HG03521 (cell line): ENCODE results near the gene ATL2.
"Not testable (repeated sequence)": the region's sequence is repeated elsewhere in the genome, so short reads cannot be mapped to it uniquely, and the experiment has no call there.

Experiments used
- ATAC-seq: cut with Tn5 transposase; IDR thresholded peaks from one replicate; pipeline ENCODE4 v1.9.1; 2021; ENCODE audit warnings: mild to moderate bottlenecking, moderate library complexity; ENCODE audit not compliant: unreplicated experiment

The ATL2 gene

GRCh38 chr2:38336621-38337020, 40.5 kb downstream of the ATL2 start:
- ATAC-seq, result no peak

- no peak for ATAC-seq
Measured at GRCh38 chr2:38330754-38331153, 46.3 kb downstream of the ATL2 start.

- ATAC-seq, result no peak
Measured at GRCh38 chr2:38327580-38327979, 49.5 kb downstream of the ATL2 start.

- no peak for ATAC-seq
Measured at GRCh38 chr2:38323623-38324022, 53.5 kb downstream of the ATL2 start.

GRCh38 chr2:38322224-38322914, 54.7 kb downstream of the ATL2 start:
- ATAC-seq, result no peak

DNA sequence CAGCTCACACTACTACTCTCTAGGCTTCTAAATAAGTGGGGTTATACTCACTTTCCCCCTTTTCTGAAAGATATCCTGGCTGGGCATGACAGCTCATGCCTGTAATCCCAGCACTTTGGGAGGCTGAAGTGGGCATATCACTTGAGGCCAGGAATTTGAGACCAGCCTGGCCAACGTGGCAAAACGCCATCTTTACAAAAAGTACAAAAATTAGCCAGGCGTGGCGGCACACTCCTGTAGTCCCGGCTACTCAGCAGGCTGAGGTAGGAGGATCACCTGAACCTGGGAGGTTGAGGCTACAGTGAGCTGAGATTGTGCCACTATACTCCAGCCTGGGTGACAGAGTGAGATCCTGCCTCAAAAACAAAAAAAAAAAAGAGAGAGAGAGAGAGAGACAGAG, 57.8 kb downstream of the ATL2 start:
- ATAC-seq, result not testable (repeated sequence)

GRCh38 chr2:38317725-38318124, 59.3 kb downstream of the ATL2 start:
- ATAC-seq, result no peak

- no peak for ATAC-seq
Measured at GRCh38 chr2:38315707-38316333, 61.3 kb downstream of the ATL2 start.

GRCh38 chr2:38308821-38309220, 68.3 kb downstream of the ATL2 start:
- ATAC-seq, result no peak

DNA sequence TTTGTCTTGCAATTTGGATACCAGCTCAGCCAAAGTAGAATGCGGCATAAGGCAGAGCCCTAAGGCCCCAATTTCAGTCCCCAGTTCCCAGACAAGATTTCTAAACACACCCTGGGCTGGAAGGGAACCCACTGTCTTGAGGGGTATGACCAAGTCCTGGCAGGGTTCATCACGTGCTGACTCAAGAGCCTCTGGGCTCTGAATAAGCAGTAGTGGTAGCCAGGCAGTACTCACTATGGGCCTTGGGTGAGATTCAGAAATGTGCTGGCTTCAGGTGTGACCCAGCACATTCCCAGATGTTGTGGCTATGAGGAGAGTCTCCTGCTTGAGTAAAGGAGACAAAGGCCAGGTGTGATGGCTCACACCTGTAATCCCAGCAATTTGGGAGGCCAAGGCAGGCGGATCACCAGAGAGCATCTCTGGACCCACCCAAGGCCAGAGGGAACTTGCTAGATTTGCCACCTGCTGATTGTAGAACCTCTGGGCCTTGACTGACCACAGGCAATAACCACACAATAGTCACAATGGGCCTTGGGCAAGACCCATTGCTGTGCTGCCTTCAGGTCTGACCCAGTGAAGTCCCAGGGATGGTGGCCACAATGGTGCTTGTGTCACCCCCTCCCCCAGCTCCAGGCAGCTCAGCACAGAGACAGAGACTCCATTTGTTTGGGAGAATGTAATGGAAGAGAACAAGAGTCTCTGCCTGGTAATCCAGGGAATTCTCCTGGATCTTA, 74.9 kb downstream of the ATL2 start:
- ATAC-seq, result no peak

GRCh38 chr2:38301340-38301968, 75.6 kb downstream of the ATL2 start:
- no peak for ATAC-seq

DNA sequence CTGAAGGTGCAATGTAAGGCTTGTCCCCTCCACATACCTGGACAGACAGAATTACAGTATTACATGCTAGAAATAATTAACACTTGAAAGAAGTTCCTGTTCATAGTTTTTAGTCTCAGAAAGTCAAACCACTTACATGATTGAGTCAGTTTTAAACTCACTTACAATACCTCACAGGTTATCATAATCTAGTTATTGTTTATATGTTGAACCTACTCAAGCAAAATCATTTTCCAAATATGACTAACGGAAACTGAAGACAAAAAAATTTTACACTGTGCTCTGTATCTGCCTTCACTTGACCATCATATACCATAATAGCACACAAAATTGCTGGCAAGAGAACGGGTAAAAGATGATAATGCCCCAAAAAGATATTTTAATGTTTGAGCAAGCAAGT, 78.5 kb downstream of the ATL2 start:
- no peak for ATAC-seq

- no peak for ATAC-seq
Measured at GRCh38 chr2:38296197-38296780, 80.8 kb downstream of the ATL2 start.

- no peak for ATAC-seq
Measured at GRCh38 chr2:38294597-38294996, 82.5 kb downstream of the ATL2 start.

DNA sequence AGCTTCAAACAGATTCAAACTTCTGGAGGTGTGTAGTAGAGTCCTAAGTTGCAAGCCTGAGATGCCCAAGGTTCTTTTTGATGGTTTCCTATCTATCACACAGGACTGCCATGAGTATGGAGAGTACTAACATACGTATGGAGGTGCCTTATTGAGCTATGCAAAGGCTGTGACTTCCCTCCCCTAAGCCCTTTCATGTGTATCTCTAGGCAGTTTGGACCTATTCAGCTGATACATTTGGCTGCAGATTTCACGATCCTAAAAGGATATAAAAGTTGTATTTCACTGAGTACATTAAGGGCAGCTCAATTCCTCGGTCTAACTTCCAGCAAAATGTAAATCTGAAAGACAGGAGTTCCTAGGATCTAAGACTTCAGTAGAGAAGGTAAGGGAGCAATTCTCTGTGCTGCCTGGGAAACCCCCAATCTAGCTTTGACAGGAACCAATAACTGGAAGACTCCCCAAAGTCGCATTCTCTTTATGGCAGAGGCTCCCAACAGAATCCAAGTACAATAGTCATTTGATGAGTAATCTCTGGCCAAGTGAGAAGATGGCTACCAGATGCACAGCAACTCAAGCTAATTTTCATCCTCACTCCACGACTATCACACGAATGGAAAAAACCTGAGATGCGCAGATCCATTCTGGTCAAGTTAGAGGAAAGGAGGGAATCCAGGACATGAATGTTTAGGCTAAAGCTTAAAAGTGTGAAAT, 83.8 kb downstream of the ATL2 start:
- ATAC-seq, result no peak

GRCh38 chr2:38290332-38290731, 86.7 kb downstream of the ATL2 start:
- no peak for ATAC-seq

- ATAC-seq, result no peak
Measured at GRCh38 chr2:38284971-38285370, 92.1 kb downstream of the ATL2 start.

GRCh38 chr2:38281095-38281742, 95.9 kb downstream of the ATL2 start:
- no peak for ATAC-seq

GRCh38 chr2:38279201-38279600, 97.9 kb downstream of the ATL2 start:
- no peak for ATAC-seq

GRCh38 chr2:38278117-38278438, 99.0 kb downstream of the ATL2 start:
- not testable (repeated sequence) for ATAC-seq
